Measurements from ENCODE around the gene CTNNA3. TPM values are rescaled to one million over a fixed set of nuclear protein-coding genes. Genes with fewer than 3 reads are reported as not detected.

The CTNNA3 gene
- total RNA-seq, 2 donors from 2014 or later = 20.3 to 23.8 TPM

DNA sequence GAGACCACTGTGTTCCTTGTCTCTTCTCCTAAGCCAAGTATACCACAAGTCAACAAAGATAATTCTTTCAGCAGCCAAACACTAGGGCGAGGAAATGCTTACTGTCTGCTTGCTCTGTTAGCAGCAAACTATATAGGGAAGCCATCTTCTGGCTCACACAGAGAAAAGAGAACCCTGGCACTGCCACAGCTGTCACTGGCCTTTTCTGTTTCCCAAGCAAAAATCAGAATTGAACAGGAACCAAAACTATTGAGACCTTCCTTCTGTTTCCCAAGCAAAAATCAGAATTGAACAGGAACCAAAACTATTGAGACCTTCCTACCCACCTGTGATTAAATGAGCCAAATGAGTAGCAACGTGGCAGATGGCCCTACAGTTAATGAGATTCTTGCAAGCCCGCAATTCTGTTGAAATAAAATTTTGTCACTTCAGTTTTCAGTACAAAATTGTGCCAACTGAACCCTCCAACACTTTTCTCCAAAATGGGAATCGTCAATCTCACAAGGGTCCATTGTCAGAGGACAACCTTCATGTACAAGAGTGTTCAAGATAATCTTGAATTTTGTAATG, 715.7 kb downstream of the CTNNA3 start:
- no peaks in the 10 kb centered on the region for H3K4me1 ChIP-seq
- no peaks in the 10 kb centered on the region for H3K36me3 ChIP-seq
- DNase-seq (ENCODE audit: low spot score) = no peak
- TF ChIP-seq, protein P1, sequence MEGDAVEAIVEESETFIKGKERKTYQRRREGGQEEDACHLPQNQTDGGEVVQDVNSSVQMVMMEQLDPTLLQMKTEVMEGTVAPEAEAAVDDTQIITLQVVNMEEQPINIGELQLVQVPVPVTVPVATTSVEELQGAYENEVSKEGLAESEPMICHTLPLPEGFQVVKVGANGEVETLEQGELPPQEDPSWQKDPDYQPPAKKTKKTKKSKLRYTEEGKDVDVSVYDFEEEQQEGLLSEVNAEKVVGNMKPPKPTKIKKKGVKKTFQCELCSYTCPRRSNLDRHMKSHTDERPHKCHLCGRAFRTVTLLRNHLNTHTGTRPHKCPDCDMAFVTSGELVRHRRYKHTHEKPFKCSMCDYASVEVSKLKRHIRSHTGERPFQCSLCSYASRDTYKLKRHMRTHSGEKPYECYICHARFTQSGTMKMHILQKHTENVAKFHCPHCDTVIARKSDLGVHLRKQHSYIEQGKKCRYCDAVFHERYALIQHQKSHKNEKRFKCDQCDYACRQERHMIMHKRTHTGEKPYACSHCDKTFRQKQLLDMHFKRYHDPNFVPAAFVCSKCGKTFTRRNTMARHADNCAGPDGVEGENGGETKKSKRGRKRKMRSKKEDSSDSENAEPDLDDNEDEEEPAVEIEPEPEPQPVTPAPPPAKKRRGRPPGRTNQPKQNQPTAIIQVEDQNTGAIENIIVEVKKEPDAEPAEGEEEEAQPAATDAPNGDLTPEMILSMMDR (IDR thresholded peaks at IDR 0.05) = no peak
- H3K4me3 ChIP-seq = no peak overlapping the region
- H3K27me3 ChIP-seq = no peaks in the 10 kb centered on the region
- no peak overlapping the region for H3K27ac ChIP-seq
- no peaks in the 10 kb centered on the region for H3K9me3 ChIP-seq

DNA sequence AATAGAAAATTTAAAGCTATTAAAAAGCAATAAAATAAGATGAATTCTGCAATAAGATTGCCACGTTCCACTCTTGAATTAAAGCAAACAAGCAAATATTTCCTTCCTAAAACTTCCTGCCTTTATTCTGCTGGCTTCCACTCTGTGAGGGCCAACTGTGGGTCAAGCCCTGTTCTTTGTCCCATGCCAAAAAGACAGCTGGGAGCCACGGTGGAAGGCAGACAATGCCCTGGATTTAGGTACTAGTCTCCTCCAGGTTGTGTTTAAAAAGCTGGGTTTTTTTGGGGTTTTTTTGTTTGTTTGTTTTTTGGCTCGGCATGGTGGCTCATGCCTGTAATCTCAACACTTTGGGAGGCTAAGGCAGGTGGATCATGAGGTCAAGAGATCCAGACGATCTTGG, 731.0 kb downstream of the CTNNA3 start:
- TF ChIP-seq, protein P1 (IDR thresholded peaks at IDR 0.05) = no peak
- DNase-seq (ENCODE audit: low spot score) = no peak
- no peaks in the 10 kb centered on the region for H3K9me3 ChIP-seq
- H3K27ac ChIP-seq = no peak overlapping the region
- no peaks in the 10 kb centered on the region for H3K36me3 ChIP-seq
- no peak overlapping the region for H3K4me3 ChIP-seq
- H3K27me3 ChIP-seq = no peaks in the 10 kb centered on the region
- H3K4me1 ChIP-seq = no peaks in the 10 kb centered on the region

DNA sequence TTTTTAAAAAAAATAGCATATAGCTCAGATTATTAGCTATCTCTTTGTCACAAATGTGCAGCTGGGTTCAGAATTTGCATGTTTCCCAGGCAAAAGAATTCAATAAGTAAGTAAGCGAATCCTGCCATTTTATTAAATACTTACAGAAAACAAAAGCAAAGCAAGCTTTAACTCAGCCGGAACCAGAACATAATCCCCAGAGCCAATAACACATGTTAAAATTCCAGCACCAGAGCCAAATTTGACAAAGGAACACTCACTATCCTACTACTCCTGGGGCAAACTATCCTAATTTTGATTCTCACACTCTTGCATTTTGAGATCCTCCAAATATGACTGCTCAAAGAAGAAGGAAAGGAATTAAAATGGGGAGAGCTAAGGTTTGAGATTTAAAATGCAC, 737.5 kb downstream of the CTNNA3 start:
- H3K36me3 ChIP-seq = no peaks in the 10 kb centered on the region
- no peak overlapping the region for H3K27ac ChIP-seq
- H3K9me3 ChIP-seq = no peaks in the 10 kb centered on the region
- H3K27me3 ChIP-seq = no peaks in the 10 kb centered on the region
- H3K4me3 ChIP-seq = no peak overlapping the region
- TF ChIP-seq, protein P1 (IDR thresholded peaks at IDR 0.05) = no peak
- DNase-seq (ENCODE audit: low spot score) = no peak
- H3K4me1 ChIP-seq = peaks cover 0 to 10% of the 10 kb centered on the region in 2 donors

DNA sequence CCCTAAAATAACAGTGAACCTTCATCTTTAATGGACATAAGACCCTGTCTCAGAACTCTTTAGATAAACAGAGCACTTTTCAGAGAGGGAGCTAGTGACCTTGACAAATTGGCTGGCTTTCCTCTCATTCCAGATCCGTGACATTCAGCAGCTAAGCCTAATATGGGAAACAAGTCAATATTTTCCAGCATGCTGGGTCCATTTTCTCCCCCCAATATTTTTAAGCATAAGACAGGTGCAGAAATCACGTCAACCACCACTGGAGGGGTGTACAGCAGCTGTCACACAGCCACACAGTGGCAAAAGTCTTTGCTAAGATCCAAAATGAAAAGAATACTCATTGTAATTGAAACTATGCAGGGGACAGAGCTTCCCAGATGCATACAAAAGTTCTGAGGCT, 744.1 kb downstream of the CTNNA3 start:
- no peak for DNase-seq (ENCODE audit: low spot score)
- H3K4me3 ChIP-seq = no peak overlapping the region
- H3K9me3 ChIP-seq = no peaks in the 10 kb centered on the region
- no peaks in the 10 kb centered on the region for H3K36me3 ChIP-seq
- H3K4me1 ChIP-seq = no peaks in the 10 kb centered on the region
- H3K27ac ChIP-seq = no peak overlapping the region
- no peaks in the 10 kb centered on the region for H3K27me3 ChIP-seq
- TF ChIP-seq, protein P1 (IDR thresholded peaks at IDR 0.05) = no peak

DNA sequence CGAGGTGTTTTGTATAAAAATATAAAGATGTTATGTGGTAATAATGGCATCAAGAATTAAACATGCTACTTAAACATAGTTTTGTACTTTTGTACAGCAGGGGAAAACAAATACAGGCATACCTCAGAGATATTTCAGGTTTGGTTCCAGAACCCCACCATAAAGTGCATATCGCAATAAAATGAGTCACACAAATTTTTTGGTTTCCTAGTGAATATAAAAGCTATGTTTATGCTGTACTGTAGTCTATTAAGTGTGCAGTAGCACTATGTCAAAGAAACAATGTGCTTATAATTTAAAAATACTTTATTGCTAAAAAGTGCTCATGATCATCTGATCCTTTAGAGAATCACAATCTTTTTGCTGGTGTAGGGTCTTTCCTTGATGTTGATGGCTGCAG, 752.4 kb downstream of the CTNNA3 start:
- H3K27ac ChIP-seq = no peak overlapping the region
- H3K9me3 ChIP-seq = no peaks in the 10 kb centered on the region
- no peak overlapping the region for H3K4me3 ChIP-seq
- H3K4me1 ChIP-seq = no peaks in the 10 kb centered on the region
- TF ChIP-seq, protein P1 (IDR thresholded peaks at IDR 0.05) = no peak
- no peaks in the 10 kb centered on the region for H3K27me3 ChIP-seq
- no peak for DNase-seq (ENCODE audit: low spot score)
- no peaks in the 10 kb centered on the region for H3K36me3 ChIP-seq

DNA sequence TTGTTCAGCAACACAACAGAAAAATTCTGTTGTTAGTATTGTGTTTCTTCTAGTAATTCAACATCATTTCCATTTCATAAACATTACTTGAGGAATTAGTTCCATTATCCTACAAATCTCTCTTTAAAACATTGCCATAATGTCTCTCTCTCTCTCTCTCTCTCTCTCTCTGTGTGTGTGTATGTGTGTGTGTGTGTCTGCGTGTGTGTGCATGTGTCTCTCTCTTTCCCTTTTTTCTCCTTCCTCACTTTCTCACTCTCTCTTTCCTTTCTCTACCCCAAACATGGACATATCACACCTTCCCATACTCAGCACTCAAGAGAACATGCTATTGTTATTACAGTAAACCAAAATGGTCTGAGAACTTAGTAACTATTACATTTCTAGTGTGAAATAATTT, 753.6 kb downstream of the CTNNA3 start:
- H3K4me3 ChIP-seq = no peak overlapping the region
- H3K27me3 ChIP-seq = no peaks in the 10 kb centered on the region
- H3K4me1 ChIP-seq = no peaks in the 10 kb centered on the region
- TF ChIP-seq, protein P1 (IDR thresholded peaks at IDR 0.05) = no peak
- H3K36me3 ChIP-seq = no peaks in the 10 kb centered on the region
- DNase-seq (ENCODE audit: low spot score) = no peak
- H3K27ac ChIP-seq = no peak overlapping the region
- H3K9me3 ChIP-seq = no peaks in the 10 kb centered on the region

Data from right atrium auricular region (tissue), 2 donors.